Esophagus mucosa (tissue), 1 donor: ENCODE measurements around the gene FBXL16. TPM values are rescaled to one million over a fixed set of nuclear protein-coding genes. Genes with fewer than 3 reads are reported as not detected.
"Not testable (repeated sequence)": the region's sequence is repeated elsewhere in the genome, so short reads cannot be mapped to it uniquely, and the experiment has no call there.

Experiments used
- ATAC-seq: fragments of 200-7000 bp; cut with Tn5 transposase; one replicate; pipeline ENCODE4 v1.9.1; 2020
- total RNA-seq: library from RNA; stranded (reverse); gene quantifications from one replicate; pipeline ENCODE4 v1.2.4, GENCODE V29; 2023
- donor health status: DM: yes; HTN: yes; CAD: no.

The FBXL16 gene
- total RNA-seq: 15.1 TPM

- ATAC-seq: no peak
These were observed at the start of gene FBXL16 for GRCh38 chr16:705431-706188. Gene FBXL16, minus strand, starts transcription at chr16:705801. Its CDS starts 8,396 bp downstream, at chr16:697405.

- no peak for ATAC-seq
These were observed 49.1 kb upstream of the FBXL16 start for GRCh38 chr16:754656-755055.

GRCh38 chr16:754121-754607, 48.6 kb upstream of the FBXL16 start:
- ATAC-seq: not testable (repeated sequence)

- no peak for ATAC-seq
These were observed 46.4 kb upstream of the FBXL16 start for GRCh38 chr16:752007-752312.

GRCh38 chr16:751152-752006, 45.8 kb upstream of the FBXL16 start:
- peak; percentile 12 for ATAC-seq

- ATAC-seq: no peak
These were observed 44.9 kb upstream of the FBXL16 start for GRCh38 chr16:750485-750884.

- no peak for ATAC-seq
These were observed 43.4 kb upstream of the FBXL16 start for GRCh38 chr16:749010-749409.

- ATAC-seq: peak; percentile 21
These were observed 42.6 kb upstream of the FBXL16 start for GRCh38 chr16:747978-748746.

- ATAC-seq: no peak
These were observed 41.0 kb upstream of the FBXL16 start for GRCh38 chr16:746637-747036.

- no peak for ATAC-seq
These were observed 40.1 kb upstream of the FBXL16 start for GRCh38 chr16:745739-746138.

GRCh38 chr16:743794-744500, 38.3 kb upstream of the FBXL16 start:
- ATAC-seq: no peak

- not testable (repeated sequence) for ATAC-seq
These were observed 37.3 kb upstream of the FBXL16 start for GRCh38 chr16:742894-743293.

GRCh38 chr16:741986-742629, 36.5 kb upstream of the FBXL16 start:
- ATAC-seq: no peak

GRCh38 chr16:740764-741505, 35.3 kb upstream of the FBXL16 start, which contains the start of gene CIAO3:
Gene CIAO3, minus strand, starts transcription at chr16:740997. Its CDS starts 12 bp downstream, at chr16:740985.
- peak; percentile 88 for ATAC-seq

- ATAC-seq: peak; percentile 39
These were observed 34.8 kb upstream of the FBXL16 start for GRCh38 chr16:740459-740763.

- ATAC-seq: peak; percentile 3
These were observed 34.2 kb upstream of the FBXL16 start for GRCh38 chr16:739560-740458.

GRCh38 chr16:736936-737481, 31.4 kb upstream of the FBXL16 start:
- no peak for ATAC-seq

- ATAC-seq: no peak
These were observed 30.4 kb upstream of the FBXL16 start for GRCh38 chr16:735982-736453.
